Measurements from ENCODE around the gene TRAPPC12.

Gene TRAPPC12

DNA sequence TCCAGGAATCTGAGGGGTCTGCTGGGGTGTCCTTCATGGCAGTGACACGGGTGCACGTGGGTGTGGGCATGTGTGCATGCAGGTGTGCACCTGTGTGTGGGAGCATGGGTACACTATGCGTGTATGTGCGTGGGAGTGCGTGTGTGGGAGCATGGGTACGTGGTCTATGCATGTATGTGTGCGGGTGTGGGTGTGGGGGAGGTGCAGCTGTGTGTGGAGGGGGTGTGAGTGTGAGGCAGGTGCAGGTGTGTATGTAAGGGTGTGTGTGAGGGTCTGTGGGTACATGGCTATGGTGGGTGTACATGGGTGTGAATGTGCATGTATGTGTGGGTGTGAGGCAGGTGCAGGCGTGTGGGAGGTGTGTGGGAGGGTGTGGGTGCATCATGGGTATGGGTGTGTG, 38.2 kb upstream of the TRAPPC12 start:
- no peak overlapping the region for H3K4me3 ChIP-seq (ENCODE audit: low read depth, low read length)
- TF ChIP-seq, protein P1, sequence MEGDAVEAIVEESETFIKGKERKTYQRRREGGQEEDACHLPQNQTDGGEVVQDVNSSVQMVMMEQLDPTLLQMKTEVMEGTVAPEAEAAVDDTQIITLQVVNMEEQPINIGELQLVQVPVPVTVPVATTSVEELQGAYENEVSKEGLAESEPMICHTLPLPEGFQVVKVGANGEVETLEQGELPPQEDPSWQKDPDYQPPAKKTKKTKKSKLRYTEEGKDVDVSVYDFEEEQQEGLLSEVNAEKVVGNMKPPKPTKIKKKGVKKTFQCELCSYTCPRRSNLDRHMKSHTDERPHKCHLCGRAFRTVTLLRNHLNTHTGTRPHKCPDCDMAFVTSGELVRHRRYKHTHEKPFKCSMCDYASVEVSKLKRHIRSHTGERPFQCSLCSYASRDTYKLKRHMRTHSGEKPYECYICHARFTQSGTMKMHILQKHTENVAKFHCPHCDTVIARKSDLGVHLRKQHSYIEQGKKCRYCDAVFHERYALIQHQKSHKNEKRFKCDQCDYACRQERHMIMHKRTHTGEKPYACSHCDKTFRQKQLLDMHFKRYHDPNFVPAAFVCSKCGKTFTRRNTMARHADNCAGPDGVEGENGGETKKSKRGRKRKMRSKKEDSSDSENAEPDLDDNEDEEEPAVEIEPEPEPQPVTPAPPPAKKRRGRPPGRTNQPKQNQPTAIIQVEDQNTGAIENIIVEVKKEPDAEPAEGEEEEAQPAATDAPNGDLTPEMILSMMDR (IDR thresholded peaks at IDR 0.05; ENCODE audit: low read depth, low read length), result no peak

DNA sequence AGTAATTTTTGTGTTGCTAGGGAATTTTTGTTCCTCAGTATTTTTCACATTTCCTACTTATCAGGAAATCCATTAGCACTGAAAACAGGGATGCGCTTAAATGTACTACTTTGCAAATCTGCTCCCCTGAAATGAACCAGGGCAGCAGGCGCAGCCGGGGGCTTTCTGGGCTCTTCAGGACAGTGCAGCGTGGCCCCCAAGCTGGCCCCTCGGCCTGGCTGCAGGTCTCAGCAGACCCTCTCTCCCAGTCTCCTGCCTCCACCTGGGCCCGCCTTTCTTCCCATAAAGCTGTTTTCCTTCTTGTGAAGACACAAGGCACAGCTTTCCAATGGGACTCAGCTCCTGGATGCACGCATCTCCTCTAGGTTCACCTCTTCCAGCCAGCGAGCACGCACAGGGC, 37.2 kb upstream of the TRAPPC12 start:
- TF ChIP-seq, protein P1 (IDR thresholded peaks at IDR 0.05; ENCODE audit: low read depth, low read length), result no peak
- no peak overlapping the region for H3K4me3 ChIP-seq (ENCODE audit: low read depth, low read length)

DNA sequence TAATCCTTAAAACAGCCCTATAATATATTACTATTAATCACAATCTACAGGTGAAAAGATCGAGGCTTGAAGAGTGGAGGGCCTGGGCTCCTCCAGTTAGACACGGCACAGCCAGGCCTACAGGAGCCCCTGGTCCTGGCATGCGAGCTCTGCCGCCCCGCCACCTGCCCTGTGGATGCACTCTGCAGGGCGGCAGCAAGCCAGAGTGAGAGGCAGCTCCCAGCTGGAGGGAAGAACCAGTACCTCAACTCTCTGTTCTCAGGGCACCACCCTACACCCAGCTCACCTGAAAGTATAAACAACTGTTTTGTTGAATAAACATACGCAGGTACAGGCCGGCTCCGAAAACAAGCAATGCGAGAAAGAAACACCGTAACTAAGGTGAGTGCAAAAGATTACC, 36.5 kb upstream of the TRAPPC12 start:
- TF ChIP-seq, protein P1 (IDR thresholded peaks at IDR 0.05; ENCODE audit: low read depth, low read length), result no peak
- H3K4me3 ChIP-seq (ENCODE audit: low read depth, low read length), result no peak overlapping the region

- TF ChIP-seq, protein P1 (IDR thresholded peaks at IDR 0.05; ENCODE audit: low read depth, low read length), result no peak
- no peak overlapping the region for H3K4me3 ChIP-seq (ENCODE audit: low read depth, low read length)
Observed at GRCh38 chr2:3344897-3345296, 34.6 kb upstream of the TRAPPC12 start.

DNA sequence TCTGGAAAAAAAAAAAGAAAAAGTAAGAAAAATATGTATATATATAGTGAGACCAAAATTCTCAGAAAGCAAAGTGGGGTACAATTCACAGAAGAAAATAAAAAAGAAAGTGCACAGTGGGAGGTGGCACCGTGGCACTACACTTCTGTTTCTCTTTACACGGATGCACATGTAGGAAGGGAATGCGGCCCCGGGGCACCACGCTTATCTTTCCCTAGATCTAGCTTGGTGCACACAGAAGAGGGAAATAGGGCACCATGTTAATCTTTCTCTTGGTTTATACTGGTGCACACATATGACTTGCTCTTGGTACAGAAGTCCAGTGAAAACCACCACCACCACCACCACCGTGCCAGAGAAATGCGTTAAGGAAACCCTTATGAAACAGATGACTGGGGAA, 33.9 kb upstream of the TRAPPC12 start:
- no peak overlapping the region for H3K4me3 ChIP-seq (ENCODE audit: low read depth, low read length)
- TF ChIP-seq, protein P1 (IDR thresholded peaks at IDR 0.05; ENCODE audit: low read depth, low read length), result no peak

DNA sequence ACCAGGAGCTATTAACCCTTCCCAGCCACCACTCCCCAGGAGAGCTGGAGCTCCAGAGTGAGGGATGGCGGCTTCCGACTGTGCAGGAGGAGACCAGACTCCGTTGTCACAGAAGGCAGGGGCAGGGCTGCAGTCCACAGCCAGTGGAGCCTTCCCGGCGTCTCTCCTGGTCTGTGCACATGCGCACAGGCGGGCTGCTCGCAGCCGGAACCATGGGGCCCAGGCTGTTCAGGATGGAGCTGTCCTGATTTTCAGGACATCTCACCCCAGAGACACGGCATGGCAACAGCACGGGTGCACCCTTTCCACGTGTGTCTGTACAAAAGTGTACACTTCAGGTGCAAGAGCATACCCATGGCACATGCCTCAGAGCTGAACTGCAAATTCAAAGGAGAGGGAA, 30.7 kb upstream of the TRAPPC12 start:
- no peak overlapping the region for H3K4me3 ChIP-seq (ENCODE audit: low read depth, low read length)
- TF ChIP-seq, protein P1 (IDR thresholded peaks at IDR 0.05; ENCODE audit: low read depth, low read length), result no peak

DNA sequence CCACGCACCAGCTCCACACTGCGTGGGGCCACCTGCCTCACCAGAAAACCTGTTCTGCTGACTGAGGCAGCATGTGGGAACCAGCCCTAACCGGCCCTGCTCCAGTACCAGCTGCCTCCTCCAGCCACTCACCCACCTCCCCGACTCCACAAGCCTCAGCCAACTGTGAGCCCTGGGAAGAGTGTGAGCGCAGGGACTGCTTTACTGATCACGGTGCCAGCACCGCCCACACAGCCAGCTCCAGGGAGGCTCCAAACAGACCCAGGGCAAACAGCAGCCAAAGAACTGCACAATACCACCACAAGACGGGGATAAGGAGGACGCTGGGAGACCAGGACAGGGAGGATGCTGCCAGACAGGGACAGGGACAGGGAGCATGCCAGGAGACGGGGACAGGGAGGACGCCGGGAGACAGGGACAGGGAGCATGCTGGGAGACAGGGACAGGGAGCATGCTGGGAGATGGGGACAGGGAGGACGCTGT, 30.2 kb upstream of the TRAPPC12 start:
- TF ChIP-seq, protein P1 (IDR thresholded peaks at IDR 0.05; ENCODE audit: low read depth, low read length), result no peak
- no peak overlapping the region for H3K4me3 ChIP-seq (ENCODE audit: low read depth, low read length)
